ENCODE data around the gene ARHGAP27.

DNA sequence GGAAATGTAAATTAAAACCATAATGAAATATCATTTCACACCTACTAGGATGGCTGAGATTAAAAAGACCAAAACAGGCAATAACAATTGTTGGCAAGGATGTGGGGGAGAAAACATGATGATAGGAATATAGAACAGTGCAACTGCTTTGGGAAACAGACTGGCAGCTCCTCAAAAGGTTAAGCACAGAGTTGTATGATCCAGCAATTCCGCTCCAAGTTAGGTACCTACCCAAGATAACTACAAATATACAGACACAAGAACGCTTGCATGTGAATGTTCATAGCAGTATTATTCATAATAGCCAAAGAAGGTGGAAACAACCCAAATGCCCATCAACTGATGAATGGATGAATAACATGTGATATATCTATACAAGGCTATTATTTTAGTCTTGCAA is 80.8 kb downstream of the ARHGAP27 start:
- no peak for TF ChIP-seq POLR2AphosphoS5 (IDR thresholded peaks at IDR 0.05)
- TF ChIP-seq, protein P1, sequence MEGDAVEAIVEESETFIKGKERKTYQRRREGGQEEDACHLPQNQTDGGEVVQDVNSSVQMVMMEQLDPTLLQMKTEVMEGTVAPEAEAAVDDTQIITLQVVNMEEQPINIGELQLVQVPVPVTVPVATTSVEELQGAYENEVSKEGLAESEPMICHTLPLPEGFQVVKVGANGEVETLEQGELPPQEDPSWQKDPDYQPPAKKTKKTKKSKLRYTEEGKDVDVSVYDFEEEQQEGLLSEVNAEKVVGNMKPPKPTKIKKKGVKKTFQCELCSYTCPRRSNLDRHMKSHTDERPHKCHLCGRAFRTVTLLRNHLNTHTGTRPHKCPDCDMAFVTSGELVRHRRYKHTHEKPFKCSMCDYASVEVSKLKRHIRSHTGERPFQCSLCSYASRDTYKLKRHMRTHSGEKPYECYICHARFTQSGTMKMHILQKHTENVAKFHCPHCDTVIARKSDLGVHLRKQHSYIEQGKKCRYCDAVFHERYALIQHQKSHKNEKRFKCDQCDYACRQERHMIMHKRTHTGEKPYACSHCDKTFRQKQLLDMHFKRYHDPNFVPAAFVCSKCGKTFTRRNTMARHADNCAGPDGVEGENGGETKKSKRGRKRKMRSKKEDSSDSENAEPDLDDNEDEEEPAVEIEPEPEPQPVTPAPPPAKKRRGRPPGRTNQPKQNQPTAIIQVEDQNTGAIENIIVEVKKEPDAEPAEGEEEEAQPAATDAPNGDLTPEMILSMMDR (IDR thresholded peaks at IDR 0.05): no peak
- TF ChIP-seq POLR2A (IDR thresholded peaks at IDR 0.05): no peak
- no peak for TF ChIP-seq EP300 (IDR thresholded peaks at IDR 0.05)

Measured in upper lobe of left lung (tissue), 4 donors.